H9 (cell line): ENCODE data around the gene DPP10. TPM values are rescaled to one million over a fixed set of nuclear protein-coding genes. Genes with fewer than 3 reads are reported as not detected.

Experiments used
- DNase-seq: peaks from one replicate; pipeline ENCODE4 v3.0.0-alpha.2; 2017
- H2AFZ ChIP-seq: one replicate; pipeline ENCODE4 v1.6.1; 2013; ENCODE audit warnings: mild to moderate bottlenecking, low read length, control low read depth, moderate library complexity
- H2AK5ac ChIP-seq: 2 replicates; pipeline ENCODE4 v1.6.1; 2013; ENCODE audit warnings: low read length, control low read depth, mixed read lengths; ENCODE audit not compliant: insufficient read length
- H2BK120ac ChIP-seq: one replicate; pipeline ENCODE4 v1.6.1; 2013; ENCODE audit warnings: low read depth, mild to moderate bottlenecking, low read length, control low read depth, inconsistent platforms; ENCODE audit not compliant: poor library complexity, severe bottlenecking
- H2BK12ac ChIP-seq: 2 replicates; pipeline ENCODE4 v1.6.1; 2013; ENCODE audit warnings: low read length, control low read depth, mixed read lengths, low read depth; ENCODE audit not compliant: insufficient read length
- H2BK15ac ChIP-seq: 2 replicates; pipeline ENCODE4 v1.6.1; 2013; ENCODE audit warnings: low read depth, low read length, control low read depth
- H2BK20ac ChIP-seq: one replicate; pipeline ENCODE4 v1.6.1; 2013; ENCODE audit warnings: low read depth, mild to moderate bottlenecking, low read length, control low read depth, inconsistent platforms; ENCODE audit not compliant: poor library complexity, severe bottlenecking
- H2BK5ac ChIP-seq: 2 replicates; pipeline ENCODE4 v1.6.1; 2013; ENCODE audit warnings: low read length, control low read depth, mixed read lengths; ENCODE audit not compliant: insufficient read length
- H3K14ac ChIP-seq: 2 replicates; pipeline ENCODE4 v1.6.1; 2013; ENCODE audit warnings: low read length, control low read depth; ENCODE audit not compliant: insufficient read depth
- H3K18ac ChIP-seq: 2 replicates; pipeline ENCODE4 v1.6.1; 2013; ENCODE audit warnings: low read depth, mild to moderate bottlenecking, mixed read lengths, low read length, control low read depth; ENCODE audit not compliant: insufficient read length
- H3K23ac ChIP-seq: 2 replicates; pipeline ENCODE4 v1.6.1; 2013; ENCODE audit warnings: low read length, control low read depth, mixed read lengths, low read depth; ENCODE audit not compliant: insufficient read length
- H3K23me2 ChIP-seq: 2 replicates; pipeline ENCODE4 v1.6.1; 2013; ENCODE audit warnings: low read depth, mild to moderate bottlenecking, mixed read lengths, low read length, control low read depth; ENCODE audit not compliant: insufficient read length, poor library complexity, severe bottlenecking
- H3K27ac ChIP-seq: 2 replicates; pipeline ENCODE4 v1.5.1; 2013; ENCODE audit warnings: low read length, control low read depth, mixed read lengths, low read depth; ENCODE audit not compliant: insufficient read length
- H3K27me3 ChIP-seq: 2 replicates; pipeline ENCODE4 v1.6.1; 2013; ENCODE audit warnings: low read length, control low read depth, inconsistent platforms; ENCODE audit not compliant: insufficient read depth
- H3K4ac ChIP-seq: 2 replicates; pipeline ENCODE4 v1.6.1; 2013; ENCODE audit warnings: low read depth, mild to moderate bottlenecking, control low read depth, inconsistent platforms, low read length, moderate library complexity
- H3K4me1 ChIP-seq: 2 replicates; pipeline ENCODE4 v1.6.1; 2013; ENCODE audit warnings: low read length, control low read depth, inconsistent platforms; ENCODE audit not compliant: insufficient read depth
- H3K4me2 ChIP-seq: 2 replicates; pipeline ENCODE4 v1.6.1; 2013; ENCODE audit warnings: low read length, control low read depth, mixed read lengths; ENCODE audit not compliant: insufficient read length, insufficient read depth
- H3K56ac ChIP-seq: 2 replicates; pipeline ENCODE4 v1.6.1; 2013; ENCODE audit warnings: low read depth, mild to moderate bottlenecking, mixed read lengths, low read length, control low read depth; ENCODE audit not compliant: insufficient read length
- H3K79me1 ChIP-seq: 2 replicates; pipeline ENCODE4 v1.6.1; 2013; ENCODE audit warnings: low read depth, mild to moderate bottlenecking, moderate library complexity, low read length, control low read depth, inconsistent platforms; ENCODE audit not compliant: insufficient read depth, poor library complexity, severe bottlenecking
- H3K79me2 ChIP-seq: 2 replicates; pipeline ENCODE4 v1.6.1; 2013; ENCODE audit warnings: low read length, control low read depth, inconsistent platforms; ENCODE audit not compliant: insufficient read depth
- H3K9ac ChIP-seq: 2 replicates; pipeline ENCODE4 v1.6.1; 2013; ENCODE audit warnings: low read length, control low read depth, mixed read lengths; ENCODE audit not compliant: insufficient read length; ENCODE audit errors: extremely low read depth
- H3K9me3 ChIP-seq: one replicate; pipeline ENCODE4 v1.6.1; 2013; ENCODE audit warnings: low read depth, low read length, inconsistent platforms; ENCODE audit not compliant: control insufficient read depth
- H3T11ph ChIP-seq: one replicate; pipeline ENCODE4 v1.6.1; 2013; ENCODE audit warnings: mild to moderate bottlenecking, low read length, control low read depth, inconsistent platforms
- H4K20me1 ChIP-seq: one replicate; pipeline ENCODE4 v1.6.1; 2013; ENCODE audit not compliant: control insufficient read depth, insufficient read length, insufficient read depth
- H4K5ac ChIP-seq: 2 replicates; pipeline ENCODE4 v1.6.1; 2013; ENCODE audit warnings: low read depth, mild to moderate bottlenecking, mixed read lengths, low read length, control low read depth; ENCODE audit not compliant: insufficient read length
- H4K8ac ChIP-seq: replicated peaks from 2 replicates; pipeline ENCODE4 v1.6.1; 2013; ENCODE audit warnings: low read length, control low read depth, mixed read lengths, low read depth; ENCODE audit not compliant: insufficient read length
- H4K91ac ChIP-seq: 2 replicates; pipeline ENCODE4 v1.6.1; 2013; ENCODE audit warnings: low read depth, mild to moderate bottlenecking, moderate library complexity, mixed read lengths, low read length, control low read depth; ENCODE audit not compliant: insufficient read length
- H3K27ac Mint-ChIP-seq, 3 experiments: 2 replicates in 2 of 3; 3 replicates in 1 of 3; pipeline ENCODE4 v1.8.0; 2020 to 2021; ENCODE audit warnings: mixed read lengths in 3 of 3, mild to moderate bottlenecking in 1 of 3, moderate library complexity in 1 of 3
- H3K27me3 Mint-ChIP-seq: 2 replicates; pipeline ENCODE4 v1.8.0; 2021; ENCODE audit warnings: low read depth, mild to moderate bottlenecking, moderate library complexity, mixed read lengths
- H3K36me3 Mint-ChIP-seq, 3 experiments: 2 replicates in 2 of 3; 3 replicates in 1 of 3; pipeline ENCODE4 v1.8.0; 2020 to 2021; ENCODE audit warnings: low read depth in 3 of 3, mixed read lengths in 3 of 3; ENCODE audit not compliant: insufficient read depth in 1 of 3
- H3K4me1 Mint-ChIP-seq, 2 experiments: 2 replicates each; pipeline ENCODE4 v1.8.0; 2020; ENCODE audit warnings: mixed read lengths in 2 of 2
- H3K4me3 Mint-ChIP-seq, 2 experiments: 2 replicates in 1 of 2; 3 replicates in 1 of 2; pipeline ENCODE4 v1.8.0; 2020 to 2021; ENCODE audit warnings: mild to moderate bottlenecking in 2 of 2, mixed read lengths in 2 of 2, moderate library complexity in 1 of 2
- H3K9me3 Mint-ChIP-seq, 2 experiments: 2 replicates in 1 of 2; 3 replicates in 1 of 2; pipeline ENCODE4 v1.8.0; 2020; ENCODE audit warnings: mild to moderate bottlenecking in 2 of 2, mixed read lengths in 2 of 2, moderate library complexity in 1 of 2
- CTCF ChIP-seq: fragments of 200-600 bp; sonication (generic); conservative IDR thresholded peaks from 3 replicates; pipeline ENCODE4 v1.8.0; 2021; ENCODE audit warnings: antibody characterized with exemption, mild to moderate bottlenecking
- WGBS: extraction: QIAGEN DNeasy Blood & Tissue Kit; methylation state at CpG from one replicate; pipeline ENCODE4 v1.1.7; 2013; ENCODE audit warnings: missing lambda C conversion rate, low lambda C conversion rate, mixed read lengths; ENCODE audit not compliant: insufficient read length; ENCODE audit errors: extremely low coverage; 5-methylcytosine and 5-hydroxymethylcytosine counted together
- total RNA-seq: library from RNA; stranded (reverse); gene quantifications from 2 replicates; pipeline ENCODE4 v1.2.1, GENCODE V29; 2021

The DPP10 gene
- total RNA-seq, 1 experiment from 2014 or later: 11.3 TPM

GRCh38 chr2:114685102-114685501 lies 242.7 kb downstream of the DPP10 start:
- Mint-ChIP-seq H3K27me3 (no peaks in the 10 kb centered on the region), H3K36me3 (0 out of 7 replicates have a peak, but pooled peaks cover 0 to 6% (median 0%) of the 10 kb centered on the region in 3 experiments), H3K4me3 (peak overlapping the region in 1 of 2 experiments; percentile 31; a peak in 3 of 5 replicates), H3K4me1 (peaks cover 41 to 44% of the 10 kb centered on the region in 2 experiments), H3K27ac (peak overlapping the region; percentile 84 to 95 (median 93)), H3K9me3 (no peaks in the 10 kb centered on the region)
- Histone ChIP-seq H3K23ac (no peak overlapping the region), H2BK20ac (no peak overlapping the region), H3T11ph (no peak overlapping the region), H3K4me1 (peaks cover 12% of the 10 kb centered on the region; the same call in 1 of the 2 replicates), H3K23me2 (no peaks in the 10 kb centered on the region), H3K9me3 (no peaks in the 10 kb centered on the region), H2BK5ac (no peak overlapping the region), H3K9ac (no peak overlapping the region), H2BK15ac (no peak overlapping the region), H2AK5ac (no peak overlapping the region), H4K91ac (no peak overlapping the region), H3K56ac (no peak overlapping the region), H4K5ac (no peak overlapping the region), H3K14ac (no peak overlapping the region), H3K4me2 (no peak overlapping the region), H2AFZ (no peak overlapping the region), H4K20me1 (no peaks in the 10 kb centered on the region), H3K18ac (no peak overlapping the region), H3K27me3 (no peaks in the 10 kb centered on the region), H4K8ac (no peak overlapping the region), H3K79me2 (no peaks in the 10 kb centered on the region), H3K27ac (peak overlapping the region; percentile 37), H2BK120ac (no peak overlapping the region), H3K79me1 (no peaks in the 10 kb centered on the region), H2BK12ac (no peak overlapping the region), H3K4ac (no peak overlapping the region)
- TF ChIP-seq CTCF: no peak
- DNase-seq: no peak
- no CpG with 5 or more reads among the region's 3 CpGs for WGBS
